Liver (tissue), 9 donors: ENCODE results near the gene SEZ6L. TPM values are rescaled to one million over a fixed set of nuclear protein-coding genes. Genes with fewer than 3 reads are reported as not detected.

Experiments
- DNase-seq: peaks from one replicate; pipeline ENCODE4 v3.0.0-alpha.2; 2017; ENCODE audit warnings: low spot score
- H3K27ac ChIP-seq, 2 donors: one replicate each; pipeline ENCODE4 v1.7.0; 2013; ENCODE audit warnings: inconsistent platforms in 2 of 2, low read length in 2 of 2, control low read depth in 1 of 2, low read depth in 1 of 2, mild to moderate bottlenecking in 1 of 2
- H3K27me3 ChIP-seq, 4 donors: one replicate each; pipeline versions ENCODE4 v1.6.1 to v1.7.0; 2013; ENCODE audit warnings: low read length in 3 of 4, inconsistent platforms in 1 of 4, mild to moderate bottlenecking in 1 of 4, moderate library complexity in 1 of 4; ENCODE audit not compliant: control insufficient read depth in 4 of 4, insufficient read depth in 4 of 4
- H3K36me3 ChIP-seq, 4 donors: one replicate each; pipeline versions ENCODE4 v1.6.1 to v1.7.0; 2013; ENCODE audit warnings: low read length in 3 of 4, mild to moderate bottlenecking in 3 of 4, low read depth in 1 of 4, moderate library complexity in 1 of 4; ENCODE audit not compliant: control insufficient read depth in 4 of 4, insufficient read depth in 3 of 4
- H3K4me1 ChIP-seq, 4 donors: one replicate each; pipeline versions ENCODE4 v1.6.1 to v1.7.0; 2013; ENCODE audit warnings: low read length in 3 of 4, mild to moderate bottlenecking in 3 of 4, moderate library complexity in 1 of 4; ENCODE audit not compliant: control insufficient read depth in 4 of 4, insufficient read depth in 4 of 4
- H3K4me3 ChIP-seq, 3 donors: one replicate each; pipeline versions ENCODE4 v1.6.1 to v1.7.0; 2013; ENCODE audit warnings: low read length in 3 of 3, control low read depth in 1 of 3, low read depth in 1 of 3, mild to moderate bottlenecking in 1 of 3
- H3K9ac ChIP-seq, 2 donors: one replicate each; pipeline ENCODE4 v1.7.0; 2013; ENCODE audit warnings: low read length in 2 of 2, mild to moderate bottlenecking in 2 of 2, moderate library complexity in 2 of 2, control low read depth in 1 of 2, low read depth in 1 of 2
- H3K9me3 ChIP-seq, 4 donors: one replicate each; pipeline versions ENCODE4 v1.6.1 to v1.7.0; 2013; ENCODE audit warnings: low read length in 3 of 4; ENCODE audit not compliant: control insufficient read depth in 4 of 4
- ATF3 ChIP-seq: IDR thresholded peaks from 2 replicates; pipeline ENCODE4 v1.6.1; 2016; ENCODE audit warnings: antibody characterized with exemption
- CTCF ChIP-seq: fragments of 150-350 bp; IDR thresholded peaks from 2 replicates; pipeline ENCODE4 v1.5.1; 2017; ENCODE audit warnings: improper control_type of control experiment, low read depth, low read length; ENCODE audit not compliant: missing input control
- EGR1 ChIP-seq, 2 donors: IDR thresholded peaks; 2 replicates each; pipeline ENCODE4 v1.6.1; 2016 to 2018; ENCODE audit warnings: antibody characterized with exemption in 2 of 2, low read depth in 2 of 2
- FOXA2 ChIP-seq: IDR thresholded peaks from 2 replicates; pipeline ENCODE4 v1.6.1; 2016; ENCODE audit warnings: antibody characterized with exemption
- GABPA ChIP-seq, 2 donors: IDR thresholded peaks in 1 of 2; conservative IDR thresholded peaks in 1 of 2; 2 replicates each; pipeline ENCODE4 v1.6.1; 2016; ENCODE audit warnings: antibody characterized with exemption in 2 of 2, mild to moderate bottlenecking in 1 of 2, moderate library complexity in 1 of 2
- HNF4A ChIP-seq, 2 donors: conservative IDR thresholded peaks; 2 replicates each; pipeline ENCODE4 v1.6.1; 2016; ENCODE audit warnings: antibody characterized with exemption in 2 of 2, mild to moderate bottlenecking in 2 of 2
- HNF4G ChIP-seq: IDR thresholded peaks from 2 replicates; pipeline ENCODE4 v1.6.1; 2016; ENCODE audit warnings: antibody characterized with exemption
- JUND ChIP-seq, 2 donors: IDR thresholded peaks; 2 replicates each; pipeline ENCODE4 v1.6.1; 2016; ENCODE audit warnings: antibody characterized with exemption in 2 of 2
- MAX ChIP-seq: IDR thresholded peaks from 2 replicates; pipeline ENCODE4 v1.6.1; 2016; ENCODE audit warnings: antibody characterized with exemption
- NR2F2 ChIP-seq: IDR thresholded peaks from 2 replicates; pipeline ENCODE4 v1.6.1; 2016; ENCODE audit warnings: antibody characterized with exemption
- RAD21 ChIP-seq, 2 donors: IDR thresholded peaks; 2 replicates each; pipeline ENCODE4 v1.6.1; 2016; ENCODE audit warnings: antibody characterized with exemption in 2 of 2, mild to moderate bottlenecking in 2 of 2
- RXRA ChIP-seq, 2 donors: IDR thresholded peaks; 2 replicates each; pipeline ENCODE4 v1.6.1; 2017 to 2018; ENCODE audit warnings: antibody characterized with exemption in 2 of 2, mild to moderate bottlenecking in 1 of 2
- SP1 ChIP-seq: IDR thresholded peaks from 2 replicates; pipeline ENCODE4 v1.6.1; 2018; ENCODE audit warnings: antibody characterized with exemption, mild to moderate bottlenecking
- TAF1 ChIP-seq: conservative IDR thresholded peaks from 2 replicates; pipeline ENCODE4 v1.6.1; 2016; ENCODE audit warnings: antibody characterized with exemption, mild to moderate bottlenecking
- YY1 ChIP-seq: IDR thresholded peaks from 2 replicates; pipeline ENCODE4 v1.6.1; 2016; ENCODE audit warnings: antibody characterized with exemption, mild to moderate bottlenecking
- ZBTB33 ChIP-seq: IDR thresholded peaks from 2 replicates; pipeline ENCODE4 v1.6.1; 2016; ENCODE audit warnings: antibody characterized with exemption
- WGBS: extraction: QIAGEN DNeasy Blood & Tissue Kit; methylation state at CpG from one replicate; pipeline ENCODE4 v1.1.7; 2013; 5-methylcytosine and 5-hydroxymethylcytosine counted together
- polyA plus RNA-seq, 2 donors: library from polyadenylated mRNA; stranded (reverse) in 1 of 2; unstranded in 1 of 2; fragments of 200-250 nt in 1 of 2; fragments of >200 nt in 1 of 2; fragmentation: Nextera tagmentation in 1 of 2; extraction: Ambion mirVana in 1 of 2; gene quantifications; one replicate each; pipeline versions ENCODE4 v1.2.1 to v1.2.3, GENCODE V29; 2013 to 2015
- total RNA-seq, 2 donors: library from RNA; depleted of rRNA; stranded (reverse); fragments of >200 nt; gene quantifications; one replicate each; pipeline ENCODE4 v1.2.3, GENCODE V29; 2014
- donor health status: healthy.
- donor health status: healthy.
- donor health status: healthy.
- donor health status: healthy.
- donor health status: healthy.

The SEZ6L gene
- total and polyA plus RNA-seq, 4 donors = under 0.01 to 0.70 (median 0.08) TPM; not detected in 1

- H3K27me3 ChIP-seq = no peaks in the 10 kb centered on the region
- H3K4me3 ChIP-seq = no peak overlapping the region
- no peak for TF ChIP-seq JUND (IDR thresholded peaks at IDR 0.05)
- no peak for TF ChIP-seq HNF4A (conservative IDR thresholded peaks at IDR 0.05)
- TF ChIP-seq RXRA (IDR thresholded peaks at IDR 0.05) = no peak
- no peak for TF ChIP-seq ATF3
- TF ChIP-seq YY1 = no peak
- TF ChIP-seq FOXA2 = no peak
- no peak for TF ChIP-seq ZBTB33
- no peak for TF ChIP-seq MAX
- peaks cover 0 to 2% (median 0%) of the 10 kb centered on the region in 4 donors for H3K9me3 ChIP-seq
- DNase-seq = no peak
- H3K36me3 ChIP-seq = no peaks in the 10 kb centered on the region
- no peak overlapping the region for H3K9ac ChIP-seq
- H3K4me1 ChIP-seq = no peaks in the 10 kb centered on the region
- 55% methylated on average over 1 of the region's 1 CpG for WGBS
- H3K27ac ChIP-seq = no peak overlapping the region
Observed at GRCh38 chr22:26213826-26214225, 44.6 kb downstream of the SEZ6L start.

GRCh38 chr22:26214466-26214865 is 45.2 kb downstream of the SEZ6L start:
- Histone ChIP-seq H3K36me3 (no peaks in the 10 kb centered on the region), H3K4me3 (no peak overlapping the region), H3K27ac (no peak overlapping the region), H3K9ac (no peak overlapping the region), H3K4me1 (no peaks in the 10 kb centered on the region), H3K9me3 (peaks cover 0 to 2% (median 0%) of the 10 kb centered on the region in 4 donors), H3K27me3 (no peaks in the 10 kb centered on the region)
- no peak for TF ChIP-seq ZBTB33
- TF ChIP-seq GABPA (IDR thresholded peaks at IDR 0.05 in 1 of 2, conservative IDR thresholded peaks at IDR 0.05 in 1 of 2) = no peak
- TF ChIP-seq NR2F2 = no peak
- TF ChIP-seq EGR1 (IDR thresholded peaks at IDR 0.05; ENCODE audit: low read depth in 2 of 2) = no peak
- WGBS = 65% methylated on average over 4 of the region's 4 CpGs
- DNase-seq = no peak

GRCh38 chr22:26215736-26216135 is 46.5 kb downstream of the SEZ6L start:
- WGBS = 21% methylated on average over 7 of the region's 7 CpGs
- Histone ChIP-seq H3K4me3 (no peak overlapping the region), H3K9me3 (no peaks in the 10 kb centered on the region), H3K36me3 (no peaks in the 10 kb centered on the region), H3K9ac (no peak overlapping the region), H3K27me3 (peaks cover 0 to 4% (median 0%) of the 10 kb centered on the region in 4 donors), H3K4me1 (no peaks in the 10 kb centered on the region), H3K27ac (no peak overlapping the region)
- DNase-seq = no peak
- TF ChIP-seq GABPA (IDR thresholded peaks at IDR 0.05 in 1 of 2, conservative IDR thresholded peaks at IDR 0.05 in 1 of 2) (no peak), SP1 (no peak), JUND (IDR thresholded peaks at IDR 0.05) (no peak), ATF3 (no peak), RAD21 (IDR thresholded peaks at IDR 0.05) (no peak), NR2F2 (no peak), EGR1 (IDR thresholded peaks at IDR 0.05; ENCODE audit: low read depth in 2 of 2) (no peak), FOXA2 (no peak), CTCF (no peak), HNF4G (no peak), RXRA (IDR thresholded peaks at IDR 0.05) (no peak), ZBTB33 (no peak), TAF1 (no peak), MAX (no peak)
